Measurements from ENCODE around the gene DCPS.
"Not testable (repeated sequence)": the region's sequence is repeated elsewhere in the genome, so short reads cannot be mapped to it uniquely, and the experiment has no call there.

DCPS gene

GRCh38 chr11:126303623-126304456 is at the start of gene DCPS:
Gene DCPS, plus strand, starts transcription at chr11:126304060. Its CDS starts 21 bp downstream, at chr11:126304081.
- DNase-seq, result peak; percentile 76 to 98

GRCh38 chr11:126254819-126255218 is 49.0 kb upstream of the DCPS start:
- no peak for DNase-seq

GRCh38 chr11:126255507-126255906 is 48.4 kb upstream of the DCPS start:
- not testable (repeated sequence) for DNase-seq

- DNase-seq, result no peak
These were observed 47.6 kb upstream of the DCPS start for GRCh38 chr11:126256216-126256615.

GRCh38 chr11:126257144-126257543 is 46.7 kb upstream of the DCPS start:
- no peak for DNase-seq

GRCh38 chr11:126257764-126258163 is 46.1 kb upstream of the DCPS start:
- DNase-seq, result no peak

- DNase-seq, result no peak
These were observed 41.6 kb upstream of the DCPS start for GRCh38 chr11:126262216-126262615.

GRCh38 chr11:126263489-126263888 is 40.4 kb upstream of the DCPS start:
- no peak for DNase-seq

- no peak for DNase-seq
These were observed 38.0 kb upstream of the DCPS start for GRCh38 chr11:126265811-126266210.

GRCh38 chr11:126267650-126268049 is 36.2 kb upstream of the DCPS start:
- no peak for DNase-seq

- no peak for DNase-seq
These were observed 35.5 kb upstream of the DCPS start for GRCh38 chr11:126268361-126268707.

- peak; percentile 93 to 98 for DNase-seq
These were observed 34.9 kb upstream of the DCPS start, which contains the start of the genes FOXRED1 and SRPRA for GRCh38 chr11:126268708-126269579. Gene FOXRED1, plus strand, starts transcription at chr11:126269154. Its CDS starts 53 bp downstream, at chr11:126269207. Gene SRPRA, minus strand, starts transcription at chr11:126268895. Its CDS starts 91 bp downstream, at chr11:126268804.

GRCh38 chr11:126277322-126277721 is 26.5 kb upstream of the DCPS start:
- DNase-seq, result no peak

GRCh38 chr11:126277780-126278179 is 26.1 kb upstream of the DCPS start:
- DNase-seq, result no peak

GRCh38 chr11:126279191-126279590 is 24.7 kb upstream of the DCPS start:
- no peak for DNase-seq

GRCh38 chr11:126280595-126280994 is 23.3 kb upstream of the DCPS start:
- no peak for DNase-seq

- peak in 1 of 2 experiments; percentile 60 for DNase-seq
These were observed 22.6 kb upstream of the DCPS start for GRCh38 chr11:126281245-126281644.

- DNase-seq, result no peak
These were observed 22.1 kb upstream of the DCPS start for GRCh38 chr11:126281666-126282175.

- no peak for DNase-seq
These were observed 21.5 kb upstream of the DCPS start for GRCh38 chr11:126282361-126282735.

- DNase-seq, result peak in 1 of 2 experiments; percentile 8
These were observed 20.9 kb upstream of the DCPS start, which contains the start of gene TIRAP for GRCh38 chr11:126282736-126283591. Gene TIRAP, plus strand, starts transcription at chr11:126283093. Its CDS starts 7,802 bp downstream, at chr11:126290895.

GRCh38 chr11:126284829-126285228 is 19.0 kb upstream of the DCPS start:
- DNase-seq, result peak; percentile 28 to 55

GRCh38 chr11:126288237-126288636 is 15.6 kb upstream of the DCPS start:
- DNase-seq, result no peak
